GM12873 (cell line): ENCODE measurements around the gene HINT3.
A peak's percentile ranks its signal among the peaks of the same experiment; 100 is the strongest.

Experiments
- TF ChIP-seq, protein P1 (sequence below): IDR thresholded peaks from 2 replicates; pipeline ENCODE4 v1.5.1; 2012; ENCODE audit warnings: low read depth, mild to moderate bottlenecking, moderate library complexity, low read length, control low read depth; ENCODE audit not compliant: insufficient read depth; ENCODE audit errors: missing control alignments

Gene HINT3

DNA sequence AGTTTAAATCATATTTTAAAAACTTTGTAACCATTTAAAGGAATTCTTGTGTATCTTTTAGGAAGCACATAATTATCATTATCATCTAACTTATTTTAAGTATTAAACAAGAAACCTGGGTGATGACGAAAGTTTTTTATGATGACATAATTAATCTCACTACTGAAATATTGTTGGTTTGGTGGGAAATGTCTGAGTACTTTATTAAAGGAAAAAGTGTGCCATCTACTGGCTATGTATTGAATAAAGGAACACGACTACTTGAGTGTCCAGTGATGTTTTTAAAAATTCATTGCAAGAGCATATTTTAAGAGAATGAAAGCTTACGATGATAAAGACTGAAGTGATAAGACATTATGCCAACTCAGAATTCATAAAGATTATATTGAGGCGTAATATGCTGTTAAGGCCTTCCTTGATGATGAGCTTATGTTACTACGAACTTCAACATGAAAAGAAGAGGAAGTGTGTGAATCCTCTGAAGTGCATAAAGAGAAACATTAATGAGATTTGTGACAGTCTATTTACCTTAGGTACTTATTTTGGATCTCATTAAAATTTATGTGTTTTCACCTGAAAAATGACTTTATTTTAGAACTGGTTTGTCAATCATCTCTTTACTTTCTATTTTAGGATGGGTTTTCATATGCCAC, 17.8 kb downstream of the HINT3 start:
- TF ChIP-seq, protein P1, sequence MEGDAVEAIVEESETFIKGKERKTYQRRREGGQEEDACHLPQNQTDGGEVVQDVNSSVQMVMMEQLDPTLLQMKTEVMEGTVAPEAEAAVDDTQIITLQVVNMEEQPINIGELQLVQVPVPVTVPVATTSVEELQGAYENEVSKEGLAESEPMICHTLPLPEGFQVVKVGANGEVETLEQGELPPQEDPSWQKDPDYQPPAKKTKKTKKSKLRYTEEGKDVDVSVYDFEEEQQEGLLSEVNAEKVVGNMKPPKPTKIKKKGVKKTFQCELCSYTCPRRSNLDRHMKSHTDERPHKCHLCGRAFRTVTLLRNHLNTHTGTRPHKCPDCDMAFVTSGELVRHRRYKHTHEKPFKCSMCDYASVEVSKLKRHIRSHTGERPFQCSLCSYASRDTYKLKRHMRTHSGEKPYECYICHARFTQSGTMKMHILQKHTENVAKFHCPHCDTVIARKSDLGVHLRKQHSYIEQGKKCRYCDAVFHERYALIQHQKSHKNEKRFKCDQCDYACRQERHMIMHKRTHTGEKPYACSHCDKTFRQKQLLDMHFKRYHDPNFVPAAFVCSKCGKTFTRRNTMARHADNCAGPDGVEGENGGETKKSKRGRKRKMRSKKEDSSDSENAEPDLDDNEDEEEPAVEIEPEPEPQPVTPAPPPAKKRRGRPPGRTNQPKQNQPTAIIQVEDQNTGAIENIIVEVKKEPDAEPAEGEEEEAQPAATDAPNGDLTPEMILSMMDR: peak; percentile 39

- TF ChIP-seq, protein P1: no peak
Observed at GRCh38 chr6:125979101-125979500, 22.5 kb downstream of the HINT3 start.

- TF ChIP-seq, protein P1: no peak
Observed at GRCh38 chr6:125981571-125982185, 25.1 kb downstream of the HINT3 start.

- TF ChIP-seq, protein P1: no peak
Observed at GRCh38 chr6:125983246-125983945, 26.8 kb downstream of the HINT3 start.

DNA sequence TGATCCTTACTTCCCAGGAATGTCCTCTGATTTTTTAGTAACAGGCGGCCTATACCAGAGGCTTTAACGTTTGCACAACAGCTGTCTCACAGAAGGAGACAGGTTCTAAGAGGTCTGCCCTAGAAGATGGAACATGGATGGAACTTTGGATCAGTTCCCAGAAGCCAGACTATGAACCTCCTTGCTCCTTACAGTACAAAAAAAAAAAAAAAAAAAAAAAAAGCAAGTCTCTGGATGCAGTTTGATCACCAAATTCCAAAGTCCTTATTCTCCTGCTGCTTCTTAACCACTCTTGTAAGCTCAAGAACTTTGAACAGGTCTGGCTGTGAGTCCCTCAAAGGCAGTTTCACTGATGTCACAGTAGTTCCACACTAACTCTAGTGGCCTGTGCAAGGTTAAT, 27.7 kb downstream of the HINT3 start:
- TF ChIP-seq, protein P1: no peak

GRCh38 chr6:125985522-125985921, 29.0 kb downstream of the HINT3 start:
- TF ChIP-seq, protein P1: no peak

GRCh38 chr6:125985979-125986300, 29.4 kb downstream of the HINT3 start:
- TF ChIP-seq, protein P1: no peak
